ENCODE results near the gene SLC19A1.

The SLC19A1 gene

DNA sequence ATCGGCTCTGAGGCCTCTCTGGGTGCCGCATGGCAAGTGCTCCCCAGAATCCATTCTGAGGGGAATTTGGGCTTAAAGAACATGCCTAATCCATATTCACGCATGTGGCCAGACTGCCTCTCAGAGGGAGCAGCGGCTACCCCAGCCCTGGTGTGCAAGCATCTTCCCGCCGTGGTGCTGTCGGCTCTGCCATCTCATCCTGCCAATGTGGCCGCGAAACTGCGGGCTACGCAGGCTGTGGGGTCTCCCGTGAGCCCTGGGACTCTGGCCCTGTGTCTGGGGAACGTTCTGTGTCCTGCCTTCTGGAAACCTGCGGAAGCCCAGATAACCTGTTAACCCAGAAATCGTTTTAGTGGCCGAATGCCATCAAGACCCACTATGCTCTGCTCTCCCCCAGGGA, 60.7 kb downstream of the SLC19A1 start:
- TF ChIP-seq CTCF (IDR thresholded peaks at IDR 0.05; ENCODE audit: insufficient read depth, low read length, poor library complexity, severe bottlenecking): no peak
- DNase-seq (ENCODE audit: extremely low read depth, insufficient read length): no peak
- no peak overlapping the region for H3K4me3 ChIP-seq (replicated peaks; ENCODE audit: low read depth, low read length)
- H3K27me3 ChIP-seq (replicated peaks; ENCODE audit: control insufficient read depth, insufficient read depth, low read length): no peaks in the 10 kb centered on the region
- no peaks in the 10 kb centered on the region for H3K36me3 ChIP-seq (ENCODE audit: control insufficient read depth, insufficient read depth, low read length)

- no peak for TF ChIP-seq CTCF (IDR thresholded peaks at IDR 0.05; ENCODE audit: insufficient read depth, low read length, poor library complexity, severe bottlenecking)
- no peaks in the 10 kb centered on the region for H3K27me3 ChIP-seq (replicated peaks; ENCODE audit: control insufficient read depth, insufficient read depth, low read length)
- DNase-seq (ENCODE audit: extremely low read depth, insufficient read length): no peak
- no peak overlapping the region for H3K4me3 ChIP-seq (replicated peaks; ENCODE audit: low read depth, low read length)
- no peaks in the 10 kb centered on the region for H3K36me3 ChIP-seq (ENCODE audit: control insufficient read depth, insufficient read depth, low read length)
Observed at GRCh38 chr21:45480701-45481500, 61.3 kb downstream of the SLC19A1 start.

- Histone ChIP-seq H3K4me3 (replicated peaks; ENCODE audit: low read depth, low read length) (no peak overlapping the region), H3K27me3 (replicated peaks; ENCODE audit: control insufficient read depth, insufficient read depth, low read length) (no peaks in the 10 kb centered on the region), H3K36me3 (ENCODE audit: control insufficient read depth, insufficient read depth, low read length) (no peaks in the 10 kb centered on the region)
- TF ChIP-seq CTCF (IDR thresholded peaks at IDR 0.05; ENCODE audit: insufficient read depth, low read length, poor library complexity, severe bottlenecking): no peak
- DNase-seq (ENCODE audit: extremely low read depth, insufficient read length): no peak
Observed at GRCh38 chr21:45479691-45480675, 62.3 kb downstream of the SLC19A1 start.

DNA sequence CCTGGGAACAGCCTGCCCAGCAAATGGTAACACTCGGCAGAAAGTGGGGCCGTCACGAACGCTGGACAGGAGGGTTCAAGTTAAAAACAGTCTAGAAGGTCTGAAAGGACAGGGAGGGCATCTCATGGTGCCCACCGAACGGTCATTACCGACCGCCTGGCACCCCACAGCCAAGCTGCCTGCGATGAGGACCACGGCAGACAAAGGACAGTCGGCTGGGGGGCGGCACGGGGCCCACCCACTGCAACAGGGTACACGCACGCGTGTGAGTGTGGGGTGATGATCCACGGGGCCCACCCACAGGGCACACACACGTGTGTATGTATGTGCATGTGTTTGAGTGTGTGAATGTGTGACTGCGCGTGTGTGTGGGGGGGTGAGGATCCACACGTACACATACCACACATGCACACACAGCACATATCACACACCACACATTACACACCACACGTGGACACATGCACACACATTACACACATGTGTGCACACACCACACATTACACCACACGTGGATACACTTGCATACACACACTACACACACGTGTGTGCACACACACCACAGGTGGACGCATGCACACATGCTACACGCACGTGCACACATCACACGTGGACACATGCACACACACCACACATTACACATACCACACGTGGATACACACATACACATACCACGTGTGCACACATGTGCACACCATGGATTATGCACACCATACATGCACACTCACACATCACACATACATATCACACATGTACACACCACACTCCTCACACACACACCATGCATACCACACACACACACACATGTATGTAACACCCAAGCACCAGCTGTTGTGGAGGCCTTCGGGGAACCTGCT, 63.2 kb downstream of the SLC19A1 start:
- TF ChIP-seq CTCF (IDR thresholded peaks at IDR 0.05; ENCODE audit: insufficient read depth, low read length, poor library complexity, severe bottlenecking): no peak
- Histone ChIP-seq H3K36me3 (ENCODE audit: control insufficient read depth, insufficient read depth, low read length) (no peaks in the 10 kb centered on the region), H3K4me3 (replicated peaks; ENCODE audit: low read depth, low read length) (peak overlapping the region; percentile 44)

GRCh38 chr21:45478115-45478801, 64.0 kb downstream of the SLC19A1 start:
- no peak for DNase-seq (ENCODE audit: extremely low read depth, insufficient read length)

More for the DNA sequence above, 63.2 kb downstream of the SLC19A1 start:
- no peaks in the 10 kb centered on the region for H3K27me3 ChIP-seq (replicated peaks; ENCODE audit: control insufficient read depth, insufficient read depth, low read length)
- no peak for DNase-seq (ENCODE audit: extremely low read depth, insufficient read length)

More at GRCh38 chr21:45478115-45478801, 64.0 kb downstream of the SLC19A1 start:
- Histone ChIP-seq H3K36me3 (ENCODE audit: control insufficient read depth, insufficient read depth, low read length) (no peaks in the 10 kb centered on the region), H3K4me3 (replicated peaks; ENCODE audit: low read depth, low read length) (peak overlapping the region; percentile 44), H3K27me3 (replicated peaks; ENCODE audit: control insufficient read depth, insufficient read depth, low read length) (no peaks in the 10 kb centered on the region)
- TF ChIP-seq CTCF (IDR thresholded peaks at IDR 0.05; ENCODE audit: insufficient read depth, low read length, poor library complexity, severe bottlenecking): peak; percentile 90
